Measurements from ENCODE around the gene PRC1.

PRC1 gene

GRCh38 chr15:90955624-90956273 lies 38.6 kb downstream of the PRC1 start:
- no peak for DNase-seq (ENCODE audit: low read depth, low spot score)

- peak; percentile 97 for DNase-seq (ENCODE audit: low read depth, low spot score)
These were observed 39.4 kb downstream of the PRC1 start, which contains the start of gene RCCD1 for GRCh38 chr15:90954712-90955623. Gene RCCD1, plus strand, starts transcription at chr15:90954884. Its CDS starts 1,851 bp downstream, at chr15:90956735.

- DNase-seq (ENCODE audit: low read depth, low spot score), result no peak
These were observed 40.2 kb downstream of the PRC1 start for GRCh38 chr15:90953947-90954711.

GRCh38 chr15:90952901-90953677 lies 41.2 kb downstream of the PRC1 start:
- DNase-seq (ENCODE audit: low read depth, low spot score), result no peak

- no peak for DNase-seq (ENCODE audit: low read depth, low spot score)
These were observed 43.7 kb downstream of the PRC1 start for GRCh38 chr15:90950676-90951075.

- DNase-seq (ENCODE audit: low read depth, low spot score), result no peak
These were observed 44.2 kb downstream of the PRC1 start for GRCh38 chr15:90949979-90950675.

- DNase-seq (ENCODE audit: low read depth, low spot score), result no peak
These were observed 45.8 kb downstream of the PRC1 start for GRCh38 chr15:90948506-90948905.

GRCh38 chr15:90947577-90948357 lies 46.6 kb downstream of the PRC1 start:
- DNase-seq (ENCODE audit: low read depth, low spot score), result no peak

- DNase-seq (ENCODE audit: low read depth, low spot score), result no peak
These were observed 47.3 kb downstream of the PRC1 start for GRCh38 chr15:90946941-90947576.

- DNase-seq (ENCODE audit: low read depth, low spot score), result no peak
These were observed 47.8 kb downstream of the PRC1 start for GRCh38 chr15:90946538-90946937.

GRCh38 chr15:90945091-90945490 lies 49.2 kb downstream of the PRC1 start:
- no peak for DNase-seq (ENCODE audit: low read depth, low spot score)

GRCh38 chr15:90942354-90943120 lies 51.8 kb downstream of the PRC1 start:
- DNase-seq (ENCODE audit: low read depth, low spot score), result no peak

GRCh38 chr15:90941038-90941437 lies 53.3 kb downstream of the PRC1 start:
- DNase-seq (ENCODE audit: low read depth, low spot score), result no peak

- DNase-seq (ENCODE audit: low read depth, low spot score), result no peak
These were observed 54.6 kb downstream of the PRC1 start for GRCh38 chr15:90939756-90940155.

GRCh38 chr15:90938261-90938660 lies 56.1 kb downstream of the PRC1 start:
- DNase-seq (ENCODE audit: low read depth, low spot score), result no peak

GRCh38 chr15:90936823-90937222 lies 57.5 kb downstream of the PRC1 start:
- no peak for DNase-seq (ENCODE audit: low read depth, low spot score)

GRCh38 chr15:90934949-90935751 lies 59.2 kb downstream of the PRC1 start, which contains the start of gene UNC45A:
Gene UNC45A, plus strand, starts transcription at chr15:90935285. Its CDS starts 40 bp downstream, at chr15:90935325.
- peak; percentile 94 for DNase-seq (ENCODE audit: low read depth, low spot score)
